HEK293 (cell line): ENCODE data around the gene NCOA7.
A peak's percentile ranks its signal among the peaks of the same experiment; 100 is the strongest.

Experiments used
- GLI2 ChIP-seq: fragments of 450-650 bp; formaldehyde crosslinking; IDR thresholded peaks from 2 replicates; pipeline ENCODE4; 2017; ENCODE audit warnings: missing biosample characterization, missing genetic modification characterization, low read depth, borderline replicate concordance
- SP7 ChIP-seq: fragments of 450-650 bp; formaldehyde crosslinking; IDR thresholded peaks from 2 replicates; pipeline ENCODE4 v1.5.1; 2016; ENCODE audit warnings: missing biosample characterization, missing genetic modification characterization
- TCF7L2 ChIP-seq: IDR thresholded peaks from 2 replicates; pipeline ENCODE4 v1.6.1; 2011; ENCODE audit warnings: low read depth, mild to moderate bottlenecking, inconsistent platforms, low read length, moderate library complexity, borderline replicate concordance
- WT1 ChIP-seq: fragments of 450-650 bp; formaldehyde crosslinking; IDR thresholded peaks from 2 replicates; pipeline ENCODE4 v1.5.1; 2016; ENCODE audit warnings: missing biosample characterization, missing genetic modification characterization
- ZBTB20 ChIP-seq: fragments of 450-650 bp; formaldehyde crosslinking; IDR thresholded peaks from 2 replicates; pipeline ENCODE4 v1.5.1; 2016; ENCODE audit warnings: missing biosample characterization, missing genetic modification characterization
- ZFP41 ChIP-seq: fragments of 450-650 bp; formaldehyde crosslinking; IDR thresholded peaks from 2 replicates; pipeline ENCODE4 v1.5.1; 2016; ENCODE audit warnings: missing biosample characterization, missing genetic modification characterization, borderline replicate concordance
- ZFP69B ChIP-seq: fragments of 450-650 bp; formaldehyde crosslinking; IDR thresholded peaks from 2 replicates; pipeline ENCODE4 v1.5.1; 2016; ENCODE audit warnings: missing biosample characterization, missing genetic modification characterization
- ZNF10 ChIP-seq: fragments of 450-650 bp; formaldehyde crosslinking; IDR thresholded peaks from 2 replicates; pipeline ENCODE4 v1.5.1; 2017; ENCODE audit warnings: missing biosample characterization, missing genetic modification characterization
- ZNF112 ChIP-seq: fragments of 450-650 bp; formaldehyde crosslinking; IDR thresholded peaks from 2 replicates; pipeline ENCODE4 v1.5.0; 2017; ENCODE audit warnings: missing biosample characterization, missing genetic modification characterization
- ZNF16 ChIP-seq: fragments of 450-650 bp; formaldehyde crosslinking; IDR thresholded peaks from 2 replicates; pipeline ENCODE4 v1.5.1; 2016; ENCODE audit warnings: low read depth, missing biosample characterization, missing genetic modification characterization
- ZNF169 ChIP-seq: fragments of 450-650 bp; formaldehyde crosslinking; IDR thresholded peaks from 2 replicates; pipeline ENCODE4 v1.5.1; 2016; ENCODE audit warnings: missing biosample characterization, missing genetic modification characterization
- ZNF23 ChIP-seq: fragments of 450-650 bp; formaldehyde crosslinking; IDR thresholded peaks from 2 replicates; pipeline ENCODE4 v1.5.1; 2016; ENCODE audit warnings: missing biosample characterization, missing genetic modification characterization, borderline replicate concordance
- ZNF391 ChIP-seq: fragments of 450-650 bp; formaldehyde crosslinking; IDR thresholded peaks from 2 replicates; pipeline ENCODE4 v1.5.1; 2016; ENCODE audit warnings: low read depth, missing biosample characterization, missing genetic modification characterization, borderline replicate concordance
- ZNF561 ChIP-seq: fragments of 450-650 bp; IDR thresholded peaks from 2 replicates; pipeline ENCODE4 v1.5.1; 2018; ENCODE audit warnings: missing biosample characterization, missing genetic modification characterization, borderline replicate concordance
- ZNF624 ChIP-seq: fragments of 450-650 bp; formaldehyde crosslinking; IDR thresholded peaks from 2 replicates; pipeline ENCODE4 v1.5.1; 2017; ENCODE audit warnings: missing biosample characterization, missing genetic modification characterization
- ZNF747 ChIP-seq: fragments of 450-650 bp; formaldehyde crosslinking; IDR thresholded peaks from 2 replicates; pipeline ENCODE4 v1.5.1; 2016; ENCODE audit warnings: missing biosample characterization, missing genetic modification characterization
- TF ChIP-seq, protein P1 (sequence below): fragments of 450-650 bp; formaldehyde crosslinking; IDR thresholded peaks from 2 replicates; pipeline ENCODE4 v1.5.0; 2017; ENCODE audit warnings: missing biosample characterization, missing genetic modification characterization, borderline replicate concordance
- TF ChIP-seq, protein P2 (sequence below): fragments of 450-650 bp; formaldehyde crosslinking; IDR thresholded peaks from 2 replicates; pipeline ENCODE4 v1.5.1; 2016; ENCODE audit warnings: missing biosample characterization, missing genetic modification characterization
- TF ChIP-seq, protein P3 (sequence below): fragments of 450-650 bp; formaldehyde crosslinking; IDR thresholded peaks from 2 replicates; pipeline ENCODE4 v1.5.1; 2016; ENCODE audit warnings: missing biosample characterization, missing genetic modification characterization, borderline replicate concordance
- TF ChIP-seq, protein P4 (sequence below): fragments of 450-650 bp; formaldehyde crosslinking; IDR thresholded peaks from 2 replicates; pipeline ENCODE4 v1.5.1; 2016; ENCODE audit warnings: missing biosample characterization, missing genetic modification characterization, low read depth
- TF ChIP-seq, protein P5 (sequence below): fragments of 450-650 bp; formaldehyde crosslinking; IDR thresholded peaks from 2 replicates; pipeline ENCODE4 v1.5.1; 2016; ENCODE audit warnings: missing biosample characterization, missing genetic modification characterization
- TF ChIP-seq, protein P6 (sequence below): fragments of 450-650 bp; formaldehyde crosslinking; IDR thresholded peaks from 2 replicates; pipeline ENCODE4 v1.5.1; 2017; ENCODE audit warnings: missing biosample characterization, missing genetic modification characterization
- TF ChIP-seq, protein P7 (sequence below): fragments of 450-650 bp; formaldehyde crosslinking; IDR thresholded peaks from 2 replicates; pipeline ENCODE4 v1.5.1; 2016; ENCODE audit warnings: missing biosample characterization, missing genetic modification characterization

Gene NCOA7

DNA sequence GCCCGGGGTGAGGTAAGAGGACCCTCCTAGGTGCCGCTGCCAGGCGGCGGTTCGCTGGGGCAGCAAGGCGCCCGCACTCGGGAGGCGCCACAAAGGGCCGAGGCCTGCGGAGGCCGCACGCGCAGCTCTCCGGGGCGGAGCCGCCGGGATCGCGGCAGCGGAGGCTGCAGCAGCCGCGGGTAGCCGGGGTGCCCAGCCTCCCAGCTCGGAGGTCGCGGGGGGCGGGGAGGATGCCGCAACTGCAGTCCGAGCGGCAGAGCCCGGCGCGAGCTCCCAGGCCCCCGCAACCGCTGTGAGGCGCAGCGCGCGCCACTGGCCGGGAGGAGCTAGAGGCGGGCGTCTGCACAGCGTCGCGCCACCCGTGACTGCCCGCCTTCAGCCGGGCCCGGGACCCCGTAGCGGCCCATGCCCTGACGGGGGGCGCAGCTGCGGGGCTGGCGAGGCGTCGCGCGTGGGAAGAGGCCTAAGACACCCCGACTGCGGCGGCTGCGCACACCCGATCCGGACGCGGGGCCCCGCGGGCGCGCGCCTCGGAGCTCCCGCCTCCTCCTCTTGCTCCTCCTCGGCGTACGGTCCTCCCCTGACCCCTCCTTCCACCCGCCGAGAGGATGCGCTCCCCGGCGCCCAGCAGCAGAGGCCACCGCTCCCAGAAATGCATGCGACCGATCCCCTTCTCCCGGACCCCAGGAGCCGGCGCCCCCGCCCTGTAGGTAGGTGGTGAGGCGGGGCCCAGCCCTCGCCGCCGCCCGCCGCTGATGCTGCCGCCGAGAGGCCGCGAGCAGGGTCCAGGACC lies at the start of gene NCOA7 (continued):
- TF ChIP-seq, protein P1, sequence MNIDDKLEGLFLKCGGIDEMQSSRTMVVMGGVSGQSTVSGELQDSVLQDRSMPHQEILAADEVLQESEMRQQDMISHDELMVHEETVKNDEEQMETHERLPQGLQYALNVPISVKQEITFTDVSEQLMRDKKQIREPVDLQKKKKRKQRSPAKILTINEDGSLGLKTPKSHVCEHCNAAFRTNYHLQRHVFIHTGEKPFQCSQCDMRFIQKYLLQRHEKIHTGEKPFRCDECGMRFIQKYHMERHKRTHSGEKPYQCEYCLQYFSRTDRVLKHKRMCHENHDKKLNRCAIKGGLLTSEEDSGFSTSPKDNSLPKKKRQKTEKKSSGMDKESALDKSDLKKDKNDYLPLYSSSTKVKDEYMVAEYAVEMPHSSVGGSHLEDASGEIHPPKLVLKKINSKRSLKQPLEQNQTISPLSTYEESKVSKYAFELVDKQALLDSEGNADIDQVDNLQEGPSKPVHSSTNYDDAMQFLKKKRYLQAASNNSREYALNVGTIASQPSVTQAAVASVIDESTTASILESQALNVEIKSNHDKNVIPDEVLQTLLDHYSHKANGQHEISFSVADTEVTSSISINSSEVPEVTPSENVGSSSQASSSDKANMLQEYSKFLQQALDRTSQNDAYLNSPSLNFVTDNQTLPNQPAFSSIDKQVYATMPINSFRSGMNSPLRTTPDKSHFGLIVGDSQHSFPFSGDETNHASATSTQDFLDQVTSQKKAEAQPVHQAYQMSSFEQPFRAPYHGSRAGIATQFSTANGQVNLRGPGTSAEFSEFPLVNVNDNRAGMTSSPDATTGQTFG (tag by site-specific recombination), result no peak
- TF ChIP-seq ZBTB20 (tag by site-specific recombination) (peak; percentile 34; the same call in 1 of the 2 replicates), SP7 (tag by site-specific recombination) (peak; percentile 50; the same call in 1 of the 2 replicates), ZNF23 (tag by site-specific recombination) (no peak), ZNF112 (no peak), ZNF16 (tag by site-specific recombination) (no peak), ZFP69B (tag by site-specific recombination) (no peak; the same call in 1 of the 2 replicates), ZFP41 (tag by site-specific recombination) (no peak), TCF7L2 (no peak), ZNF169 (tag by site-specific recombination) (no peak), ZNF747 (tag by site-specific recombination) (no peak), ZNF624 (tag by site-specific recombination) (no peak), ZNF561 (tag by site-specific recombination) (peak; percentile 72), WT1 (tag by site-specific recombination) (0 out of 2 replicates have a peak, but pooled peaks have one; percentile 6), ZNF391 (tag by site-specific recombination) (no peak), GLI2 (tag by site-specific recombination) (no peak), ZNF10 (tag by site-specific recombination) (no peak)
- TF ChIP-seq, protein P2, sequence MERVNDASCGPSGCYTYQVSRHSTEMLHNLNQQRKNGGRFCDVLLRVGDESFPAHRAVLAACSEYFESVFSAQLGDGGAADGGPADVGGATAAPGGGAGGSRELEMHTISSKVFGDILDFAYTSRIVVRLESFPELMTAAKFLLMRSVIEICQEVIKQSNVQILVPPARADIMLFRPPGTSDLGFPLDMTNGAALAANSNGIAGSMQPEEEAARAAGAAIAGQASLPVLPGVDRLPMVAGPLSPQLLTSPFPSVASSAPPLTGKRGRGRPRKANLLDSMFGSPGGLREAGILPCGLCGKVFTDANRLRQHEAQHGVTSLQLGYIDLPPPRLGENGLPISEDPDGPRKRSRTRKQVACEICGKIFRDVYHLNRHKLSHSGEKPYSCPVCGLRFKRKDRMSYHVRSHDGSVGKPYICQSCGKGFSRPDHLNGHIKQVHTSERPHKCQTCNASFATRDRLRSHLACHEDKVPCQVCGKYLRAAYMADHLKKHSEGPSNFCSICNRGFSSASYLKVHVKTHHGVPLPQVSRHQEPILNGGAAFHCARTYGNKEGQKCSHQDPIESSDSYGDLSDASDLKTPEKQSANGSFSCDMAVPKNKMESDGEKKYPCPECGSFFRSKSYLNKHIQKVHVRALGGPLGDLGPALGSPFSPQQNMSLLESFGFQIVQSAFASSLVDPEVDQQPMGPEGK, result no peak
- TF ChIP-seq, protein P3, sequence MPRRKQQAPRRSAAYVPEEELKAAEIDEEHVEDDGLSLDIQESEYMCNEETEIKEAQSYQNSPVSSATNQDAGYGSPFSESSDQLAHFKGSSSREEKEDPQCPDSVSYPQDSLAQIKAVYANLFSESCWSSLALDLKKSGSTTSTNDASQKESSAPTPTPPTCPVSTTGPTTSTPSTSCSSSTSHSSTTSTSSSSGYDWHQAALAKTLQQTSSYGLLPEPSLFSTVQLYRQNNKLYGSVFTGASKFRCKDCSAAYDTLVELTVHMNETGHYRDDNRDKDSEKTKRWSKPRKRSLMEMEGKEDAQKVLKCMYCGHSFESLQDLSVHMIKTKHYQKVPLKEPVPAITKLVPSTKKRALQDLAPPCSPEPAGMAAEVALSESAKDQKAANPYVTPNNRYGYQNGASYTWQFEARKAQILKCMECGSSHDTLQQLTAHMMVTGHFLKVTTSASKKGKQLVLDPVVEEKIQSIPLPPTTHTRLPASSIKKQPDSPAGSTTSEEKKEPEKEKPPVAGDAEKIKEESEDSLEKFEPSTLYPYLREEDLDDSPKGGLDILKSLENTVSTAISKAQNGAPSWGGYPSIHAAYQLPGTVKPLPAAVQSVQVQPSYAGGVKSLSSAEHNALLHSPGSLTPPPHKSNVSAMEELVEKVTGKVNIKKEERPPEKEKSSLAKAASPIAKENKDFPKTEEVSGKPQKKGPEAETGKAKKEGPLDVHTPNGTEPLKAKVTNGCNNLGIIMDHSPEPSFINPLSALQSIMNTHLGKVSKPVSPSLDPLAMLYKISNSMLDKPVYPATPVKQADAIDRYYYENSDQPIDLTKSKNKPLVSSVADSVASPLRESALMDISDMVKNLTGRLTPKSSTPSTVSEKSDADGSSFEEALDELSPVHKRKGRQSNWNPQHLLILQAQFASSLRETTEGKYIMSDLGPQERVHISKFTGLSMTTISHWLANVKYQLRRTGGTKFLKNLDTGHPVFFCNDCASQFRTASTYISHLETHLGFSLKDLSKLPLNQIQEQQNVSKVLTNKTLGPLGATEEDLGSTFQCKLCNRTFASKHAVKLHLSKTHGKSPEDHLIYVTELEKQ (tag by site-specific recombination), result no peak
- TF ChIP-seq, protein P4, sequence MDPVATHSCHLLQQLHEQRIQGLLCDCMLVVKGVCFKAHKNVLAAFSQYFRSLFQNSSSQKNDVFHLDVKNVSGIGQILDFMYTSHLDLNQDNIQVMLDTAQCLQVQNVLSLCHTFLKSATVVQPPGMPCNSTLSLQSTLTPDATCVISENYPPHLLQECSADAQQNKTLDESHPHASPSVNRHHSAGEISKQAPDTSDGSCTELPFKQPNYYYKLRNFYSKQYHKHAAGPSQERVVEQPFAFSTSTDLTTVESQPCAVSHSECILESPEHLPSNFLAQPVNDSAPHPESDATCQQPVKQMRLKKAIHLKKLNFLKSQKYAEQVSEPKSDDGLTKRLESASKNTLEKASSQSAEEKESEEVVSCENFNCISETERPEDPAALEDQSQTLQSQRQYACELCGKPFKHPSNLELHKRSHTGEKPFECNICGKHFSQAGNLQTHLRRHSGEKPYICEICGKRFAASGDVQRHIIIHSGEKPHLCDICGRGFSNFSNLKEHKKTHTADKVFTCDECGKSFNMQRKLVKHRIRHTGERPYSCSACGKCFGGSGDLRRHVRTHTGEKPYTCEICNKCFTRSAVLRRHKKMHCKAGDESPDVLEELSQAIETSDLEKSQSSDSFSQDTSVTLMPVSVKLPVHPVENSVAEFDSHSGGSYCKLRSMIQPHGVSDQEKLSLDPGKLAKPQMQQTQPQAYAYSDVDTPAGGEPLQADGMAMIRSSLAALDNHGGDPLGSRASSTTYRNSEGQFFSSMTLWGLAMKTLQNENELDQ (tag by site-specific recombination), result no peak
- TF ChIP-seq, protein P5, sequence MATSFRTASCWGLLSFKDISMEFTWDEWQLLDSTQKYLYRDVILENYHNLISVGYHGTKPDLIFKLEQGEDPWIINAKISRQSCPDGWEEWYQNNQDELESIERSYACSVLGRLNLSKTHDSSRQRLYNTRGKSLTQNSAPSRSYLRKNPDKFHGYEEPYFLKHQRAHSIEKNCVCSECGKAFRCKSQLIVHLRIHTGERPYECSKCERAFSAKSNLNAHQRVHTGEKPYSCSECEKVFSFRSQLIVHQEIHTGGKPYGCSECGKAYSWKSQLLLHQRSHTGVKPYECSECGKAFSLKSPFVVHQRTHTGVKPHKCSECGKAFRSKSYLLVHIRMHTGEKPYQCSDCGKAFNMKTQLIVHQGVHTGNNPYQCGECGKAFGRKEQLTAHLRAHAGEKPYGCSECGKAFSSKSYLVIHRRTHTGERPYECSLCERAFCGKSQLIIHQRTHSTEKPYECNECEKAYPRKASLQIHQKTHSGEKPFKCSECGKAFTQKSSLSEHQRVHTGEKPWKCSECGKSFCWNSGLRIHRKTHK, result no peak
- TF ChIP-seq, protein P6, sequence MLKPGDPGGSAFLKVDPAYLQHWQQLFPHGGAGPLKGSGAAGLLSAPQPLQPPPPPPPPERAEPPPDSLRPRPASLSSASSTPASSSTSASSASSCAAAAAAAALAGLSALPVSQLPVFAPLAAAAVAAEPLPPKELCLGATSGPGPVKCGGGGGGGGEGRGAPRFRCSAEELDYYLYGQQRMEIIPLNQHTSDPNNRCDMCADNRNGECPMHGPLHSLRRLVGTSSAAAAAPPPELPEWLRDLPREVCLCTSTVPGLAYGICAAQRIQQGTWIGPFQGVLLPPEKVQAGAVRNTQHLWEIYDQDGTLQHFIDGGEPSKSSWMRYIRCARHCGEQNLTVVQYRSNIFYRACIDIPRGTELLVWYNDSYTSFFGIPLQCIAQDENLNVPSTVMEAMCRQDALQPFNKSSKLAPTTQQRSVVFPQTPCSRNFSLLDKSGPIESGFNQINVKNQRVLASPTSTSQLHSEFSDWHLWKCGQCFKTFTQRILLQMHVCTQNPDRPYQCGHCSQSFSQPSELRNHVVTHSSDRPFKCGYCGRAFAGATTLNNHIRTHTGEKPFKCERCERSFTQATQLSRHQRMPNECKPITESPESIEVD, result no peak
- TF ChIP-seq, protein P7, sequence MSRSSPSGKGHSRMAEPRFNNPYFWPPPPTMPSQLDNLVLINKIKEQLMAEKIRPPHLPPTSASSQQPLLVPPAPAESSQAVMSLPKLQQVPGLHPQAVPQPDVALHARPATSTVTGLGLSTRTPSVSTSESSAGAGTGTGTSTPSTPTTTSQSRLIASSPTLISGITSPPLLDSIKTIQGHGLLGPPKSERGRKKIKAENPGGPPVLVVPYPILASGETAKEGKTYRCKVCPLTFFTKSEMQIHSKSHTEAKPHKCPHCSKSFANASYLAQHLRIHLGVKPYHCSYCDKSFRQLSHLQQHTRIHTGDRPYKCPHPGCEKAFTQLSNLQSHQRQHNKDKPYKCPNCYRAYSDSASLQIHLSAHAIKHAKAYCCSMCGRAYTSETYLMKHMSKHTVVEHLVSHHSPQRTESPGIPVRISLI (tag by site-specific recombination), result no peak
